Sciatic nerve (tissue), 2 donors: ENCODE data around the gene LPCAT4. TPM values are rescaled to one million over a fixed set of nuclear protein-coding genes. Genes with fewer than 3 reads are reported as not detected.

ENCODE experiments used
- ATAC-seq: fragments of 200-7000 bp; cut with Tn5 transposase; one replicate; pipeline ENCODE4 v1.9.1; 2020; ENCODE audit warnings: mild to moderate bottlenecking, moderate library complexity
- DNase-seq: peaks from one replicate; pipeline ENCODE4 v3.0.0-alpha.2; 2020; ENCODE audit warnings: low spot score
- intact Hi-C: fragments of 100-400 bp; cut with DNase I; formaldehyde crosslinking; loops from one replicate; pipeline ENCODE4 v1.14.2; 2022
- total RNA-seq: library from RNA; stranded (reverse); fragmentation: NEBNext Ultra II Directional; extraction: Animal tissue kit (Norgen Biotek cat#: 25700); gene quantifications from one replicate; pipeline ENCODE4 v1.2.1, GENCODE V29; 2021
- donor health status: DM: no; HTN: no; CAD: no.
- donor health status: DM: no; HTN: no; CAD: no.

LPCAT4 gene
- total RNA-seq, 1 donor from 2014 or later: 69.0 TPM

DNA sequence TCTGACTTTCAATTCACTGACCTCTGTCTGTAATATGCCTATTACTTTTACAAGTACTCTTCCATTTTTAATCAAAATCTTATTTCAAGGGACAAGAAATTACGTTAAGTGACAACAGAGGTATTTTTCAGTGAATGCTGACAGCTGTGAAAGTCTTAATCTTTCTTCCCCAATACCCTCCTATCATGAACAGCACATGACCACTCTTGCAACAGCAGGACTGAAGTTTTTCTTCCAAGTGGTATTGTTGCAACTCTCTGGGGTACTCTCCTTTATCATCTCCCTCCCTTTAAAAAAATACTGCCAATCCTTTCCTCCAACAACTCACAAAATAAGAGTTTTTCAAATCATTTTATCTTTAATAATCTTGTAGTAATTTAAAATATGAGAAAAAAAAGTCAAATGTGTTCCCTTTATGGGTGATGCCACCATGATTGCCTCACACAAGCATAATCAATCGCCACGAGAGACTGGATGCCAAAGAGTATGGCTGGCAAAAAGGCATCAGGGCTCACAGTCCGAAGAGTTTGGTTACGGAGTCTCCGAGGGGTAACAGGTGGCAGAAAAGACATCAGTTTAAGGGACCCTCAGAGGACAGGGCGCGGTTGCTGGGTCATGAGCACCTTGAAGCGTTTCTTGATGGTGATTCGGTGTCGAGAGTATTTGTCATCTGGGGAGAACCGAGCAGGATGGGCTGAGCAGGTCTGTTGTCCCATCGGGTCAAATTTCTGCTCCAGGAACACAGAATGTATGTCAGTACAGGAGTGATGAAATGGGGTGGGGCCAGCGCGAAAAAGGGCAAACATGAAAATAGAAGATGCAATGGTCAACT lies 25.4 kb downstream of the LPCAT4 start:
- no peak for ATAC-seq
- intact Hi-C loops: no loop called here

GRCh38 chr15:34339946-34340345 lies 27.1 kb downstream of the LPCAT4 start:
- DNase-seq: no peak
- no peak for ATAC-seq
- intact Hi-C loops: no loop called here

More for the DNA sequence above, 25.4 kb downstream of the LPCAT4 start:
- no peak for DNase-seq

- intact Hi-C loops: no loop called here
- ATAC-seq (no peak), DNase-seq (no peak)
Measured at GRCh38 chr15:34338347-34338746, 28.6 kb downstream of the LPCAT4 start.

- intact Hi-C loops: no loop called here
- ATAC-seq (peak; percentile 97), DNase-seq (peak; percentile 93)
Measured at GRCh38 chr15:34337557-34338306, 29.3 kb downstream of the LPCAT4 start, which contains the start of gene SLC12A6. TSS of gene SLC12A6 (minus strand) at chr15:34337781. CDS start at chr15:34336680, 1,101 bp downstream.

DNA sequence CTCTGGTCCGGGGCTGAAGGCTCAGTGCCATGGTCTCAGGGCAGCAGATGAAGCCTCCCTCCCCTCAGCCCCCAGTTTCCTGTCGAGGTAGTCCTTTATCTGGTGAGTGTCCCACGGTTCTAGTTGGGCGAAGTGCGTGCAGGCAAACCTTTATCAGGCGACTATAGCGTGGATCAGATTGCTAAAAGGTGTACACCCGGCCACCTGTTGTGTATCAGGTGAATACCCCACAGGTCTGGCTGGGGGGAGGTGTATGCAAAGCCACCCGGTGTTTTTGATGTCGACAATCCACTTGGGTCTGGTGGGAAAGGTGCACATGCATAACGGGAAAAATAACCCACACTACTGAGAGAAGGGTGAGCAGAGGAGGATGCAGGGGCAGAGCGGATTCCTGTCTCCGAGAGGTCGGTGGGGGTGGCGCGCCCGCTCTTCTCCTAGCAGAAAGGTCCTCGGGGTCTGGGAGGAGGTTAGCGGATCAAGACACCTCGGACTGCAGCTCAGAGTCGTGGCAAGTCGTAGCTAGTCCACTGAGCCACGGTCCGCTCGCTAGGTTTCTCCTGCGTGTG lies 29.9 kb downstream of the LPCAT4 start:
- peak; percentile 33 for ATAC-seq
- intact Hi-C loops: no loop called here
- no peak for DNase-seq

GRCh38 chr15:34336231-34336990 lies 30.6 kb downstream of the LPCAT4 start:
- intact Hi-C loops: no loop called here
- no peak for DNase-seq
- ATAC-seq: no peak

DNA sequence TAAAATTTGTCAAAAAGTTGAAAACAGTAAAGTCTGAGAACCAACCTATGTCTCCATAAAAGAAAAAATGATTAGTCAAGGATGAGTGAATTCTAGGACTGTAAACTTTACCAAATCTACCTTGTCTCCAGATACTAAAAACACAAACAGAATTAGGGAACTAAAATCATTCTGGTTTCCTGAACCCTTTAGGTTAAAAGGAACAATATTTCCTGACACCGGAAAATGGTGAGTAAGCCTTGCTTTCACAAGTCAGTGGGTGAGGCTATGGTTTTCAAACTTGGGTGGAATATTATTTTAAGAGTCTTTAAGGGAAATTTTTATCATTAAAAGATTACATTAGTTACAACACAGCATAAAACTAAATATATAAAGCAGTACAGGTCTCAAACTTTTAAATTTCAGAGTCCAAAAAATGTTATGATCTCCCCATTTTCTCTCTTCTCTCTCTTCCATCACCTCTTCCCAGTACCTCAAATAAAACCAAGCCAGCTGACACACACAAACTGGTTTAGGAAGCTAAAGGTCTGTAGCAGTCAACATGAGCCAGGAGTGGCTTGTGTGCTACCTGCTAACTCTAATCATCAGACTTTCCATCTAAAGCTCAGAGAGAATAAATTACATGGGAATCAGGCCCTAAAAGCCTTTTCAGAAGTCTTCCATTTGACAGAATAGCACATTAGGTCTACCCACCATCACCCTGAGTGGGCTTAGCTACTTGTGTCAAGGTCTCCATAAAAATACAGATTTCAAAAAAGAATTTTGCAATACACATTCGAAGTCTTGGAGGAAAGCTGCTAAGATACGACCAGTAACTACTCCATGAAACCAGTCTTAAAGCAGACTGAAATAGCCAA lies 31.6 kb downstream of the LPCAT4 start:
- DNase-seq: no peak
- no peak for ATAC-seq
- intact Hi-C loops: no loop called here

DNA sequence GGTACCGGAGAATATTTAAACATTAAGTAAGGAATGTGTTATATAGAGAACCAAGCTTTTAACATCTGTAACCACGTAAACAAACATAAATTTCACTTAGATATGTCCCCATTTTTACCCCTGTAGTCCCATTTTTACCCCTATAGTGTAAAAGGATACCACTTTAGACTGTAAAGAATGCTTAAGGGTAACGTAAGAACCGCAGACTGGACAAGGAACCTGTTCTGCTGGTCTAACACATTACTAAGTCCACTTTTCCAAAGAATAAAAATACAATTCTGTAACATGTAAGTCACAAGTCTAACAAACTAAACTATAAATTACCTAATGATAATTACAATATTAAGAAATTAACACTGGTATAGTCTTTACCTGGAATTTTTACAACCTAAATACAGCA lies 32.3 kb downstream of the LPCAT4 start:
- DNase-seq (no peak), ATAC-seq (no peak)
- intact Hi-C loops: no loop called here

- ATAC-seq: no peak
- intact Hi-C loops: no loop called here
- no peak for DNase-seq
Measured at GRCh38 chr15:34332553-34333120, 34.4 kb downstream of the LPCAT4 start.

DNA sequence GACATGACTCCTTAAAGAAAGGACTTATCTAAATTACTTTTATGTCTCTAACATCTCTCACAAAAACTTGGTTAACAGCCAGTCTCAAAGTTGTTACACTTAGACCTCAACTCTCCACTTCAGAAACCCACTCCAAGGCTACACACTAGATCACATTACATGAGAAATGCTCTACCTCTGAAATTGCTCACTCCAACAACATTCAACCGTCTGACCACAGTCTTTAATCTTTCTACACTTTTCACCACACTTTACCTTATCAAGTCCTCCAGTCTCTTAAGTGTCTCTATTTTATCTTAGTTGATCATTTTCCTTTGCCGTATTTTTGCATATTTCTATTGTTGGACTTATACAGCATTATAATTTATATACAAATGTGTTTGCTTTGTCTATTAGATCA lies 35.2 kb downstream of the LPCAT4 start:
- DNase-seq (no peak), ATAC-seq (no peak)
- intact Hi-C loops: no loop called here

DNA sequence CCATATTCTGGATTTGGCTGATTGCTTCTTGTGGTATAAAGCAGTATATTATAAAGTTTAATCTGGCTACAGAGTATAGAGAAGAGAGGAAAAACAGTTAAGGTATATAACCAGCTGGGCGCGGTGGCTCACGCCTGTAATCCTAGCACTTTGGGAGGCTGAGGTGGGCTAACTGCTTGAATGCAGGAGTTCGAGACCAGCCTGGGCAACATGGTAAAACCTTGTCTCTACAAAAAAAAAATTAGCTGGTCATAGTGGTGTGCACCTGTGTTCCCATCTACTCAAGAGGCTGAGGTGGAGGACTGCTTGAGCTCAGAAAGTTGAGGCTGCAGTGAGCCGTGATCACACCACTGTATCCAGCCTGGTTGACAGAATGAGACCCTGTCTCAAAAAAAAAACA lies 36.7 kb downstream of the LPCAT4 start:
- intact Hi-C loops: no loop called here
- ATAC-seq (no peak), DNase-seq (no peak)

DNA sequence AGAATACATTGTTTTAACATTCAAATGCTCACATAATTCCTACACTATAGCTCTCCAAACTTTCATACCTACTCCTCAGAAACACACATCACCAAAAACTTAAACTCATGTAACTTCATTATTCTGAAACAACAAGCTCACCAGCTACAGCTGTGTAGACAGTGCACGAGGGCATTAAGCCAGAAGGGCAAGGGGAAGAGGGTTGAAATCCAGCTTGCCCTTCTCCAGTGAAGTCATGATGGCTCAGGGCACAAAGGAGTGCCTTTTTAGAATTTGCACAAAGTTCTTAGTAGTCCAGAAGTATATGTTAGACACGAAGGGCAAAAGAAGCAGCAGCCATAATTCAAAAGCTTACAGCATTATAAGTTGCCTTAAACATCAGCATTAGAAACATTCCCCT lies 38.0 kb downstream of the LPCAT4 start:
- DNase-seq (no peak), ATAC-seq (no peak)

GRCh38 chr15:34327906-34328305 lies 39.1 kb downstream of the LPCAT4 start:
- DNase-seq (no peak), ATAC-seq (no peak)
- intact Hi-C loops: no loop called here

More for the DNA sequence above, 38.0 kb downstream of the LPCAT4 start:
- intact Hi-C loops: no loop called here

DNA sequence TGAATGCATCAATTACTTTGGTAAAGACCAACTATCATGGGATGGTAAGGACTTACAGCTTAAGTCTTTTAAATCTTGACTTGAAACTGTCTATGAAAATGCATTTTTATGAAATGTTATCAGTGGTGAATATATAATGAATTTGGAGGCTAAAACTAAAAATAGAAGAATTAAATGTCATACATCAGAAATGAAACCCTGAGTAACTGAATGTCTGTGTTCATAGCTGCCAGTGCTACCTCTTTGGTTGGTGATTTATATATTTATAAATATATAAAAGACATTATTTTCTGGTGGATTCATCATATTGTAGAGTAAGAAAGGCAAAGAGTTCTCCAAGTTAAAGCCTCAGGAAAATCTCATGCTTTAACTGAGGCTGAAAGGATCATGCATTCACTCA lies 41.6 kb downstream of the LPCAT4 start:
- intact Hi-C loops: no loop called here
- ATAC-seq (no peak), DNase-seq (no peak)

DNA sequence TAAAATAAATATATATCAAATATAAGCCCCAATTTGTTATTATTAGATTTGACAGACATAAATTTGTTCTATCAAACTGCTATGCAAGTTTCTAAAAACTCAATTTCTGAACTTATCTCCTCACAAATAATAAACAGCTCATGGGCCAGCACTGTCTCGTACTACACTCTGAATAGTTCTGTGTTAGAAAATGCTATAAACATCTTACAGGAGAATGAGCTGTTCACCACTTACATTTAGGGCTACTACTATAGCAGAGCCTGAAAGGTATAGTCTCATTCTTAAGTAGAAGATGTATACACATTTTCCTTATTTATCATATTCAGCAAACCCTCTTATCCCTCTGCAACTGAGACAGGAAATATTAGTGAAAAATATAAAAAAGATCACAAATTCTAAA lies 42.1 kb downstream of the LPCAT4 start:
- intact Hi-C loops: no loop called here
- no peak for ATAC-seq

DNA sequence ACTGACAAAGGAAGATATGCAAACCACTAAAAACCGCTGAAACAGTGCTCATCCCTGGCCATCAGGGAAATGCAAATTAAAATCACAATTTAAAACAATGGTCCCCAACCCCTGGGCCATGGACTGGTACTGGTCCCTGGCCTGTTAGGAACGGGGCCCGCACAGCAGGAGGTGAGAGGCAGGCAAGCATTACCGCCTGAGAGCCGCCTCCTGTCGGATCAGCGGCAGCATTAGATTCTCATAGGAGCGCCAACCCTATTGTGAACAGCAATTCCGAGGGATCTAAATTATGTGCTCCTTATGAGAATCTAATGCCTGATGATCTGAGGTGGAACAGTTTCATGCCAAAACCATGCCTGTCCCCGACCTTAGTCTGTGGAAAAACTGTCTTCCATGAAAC lies 43.8 kb downstream of the LPCAT4 start:
- no peak for DNase-seq
- intact Hi-C loops: no loop called here
- ATAC-seq: no peak

More for the DNA sequence above, 42.1 kb downstream of the LPCAT4 start:
- DNase-seq: no peak

DNA sequence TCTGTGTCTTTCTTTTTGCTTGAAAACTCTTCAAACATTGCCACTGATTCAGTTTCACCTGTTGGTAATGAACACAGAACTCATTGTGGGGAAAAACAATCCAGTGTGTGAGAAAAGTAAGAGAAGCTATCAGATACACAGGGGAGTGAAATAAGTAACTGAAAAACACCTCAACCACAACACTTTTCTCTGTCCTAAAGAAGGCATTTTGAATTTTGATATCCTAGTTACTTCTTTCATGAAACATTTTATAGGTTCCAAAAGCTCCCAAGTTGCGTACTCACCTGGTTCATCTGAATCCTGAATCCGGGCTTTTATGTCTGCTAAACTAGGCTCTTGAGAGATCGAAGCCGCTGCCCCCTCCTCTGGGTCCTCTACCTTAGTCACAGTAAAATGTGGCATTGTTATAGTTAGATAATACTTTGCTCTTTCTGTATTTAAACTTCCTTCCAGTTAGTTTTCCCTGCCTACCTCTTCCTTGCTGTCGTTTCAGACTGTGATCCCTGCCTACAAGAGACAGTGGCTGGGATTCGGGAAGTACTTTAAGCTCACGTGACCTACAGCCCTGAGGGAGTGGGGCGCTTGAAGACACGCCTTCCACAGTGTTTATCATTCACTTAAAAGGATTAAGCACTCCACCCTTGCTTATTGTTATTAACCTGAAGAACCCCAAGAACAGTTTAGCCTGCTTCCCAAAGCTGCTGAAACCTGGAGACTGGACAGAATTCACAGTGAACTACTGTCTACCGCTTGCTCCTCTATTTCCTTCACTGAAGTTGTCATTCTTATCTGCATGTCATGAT lies 48.5 kb downstream of the LPCAT4 start:
- DNase-seq (no peak), ATAC-seq (peak; percentile 98)
- intact Hi-C loops: no loop called here
